NB4 (cell line): ENCODE results near the gene COL24A1.

ENCODE experiments used
- POLR2A ChIP-seq: IDR thresholded peaks from 2 replicates; pipeline ENCODE4 v1.6.1; 2011; ENCODE audit warnings: mild to moderate bottlenecking; ENCODE audit not compliant: insufficient read length; ENCODE audit errors: extremely low read depth
- TF ChIP-seq, protein P1 (sequence below): IDR thresholded peaks from 2 replicates; pipeline ENCODE4 v1.6.1; 2011; ENCODE audit warnings: low read depth, low read length
- TF ChIP-seq, protein P2 (sequence below): IDR thresholded peaks from one replicate; pipeline ENCODE4 v1.5.1; 2012; ENCODE audit warnings: low read depth, low read length

DNA sequence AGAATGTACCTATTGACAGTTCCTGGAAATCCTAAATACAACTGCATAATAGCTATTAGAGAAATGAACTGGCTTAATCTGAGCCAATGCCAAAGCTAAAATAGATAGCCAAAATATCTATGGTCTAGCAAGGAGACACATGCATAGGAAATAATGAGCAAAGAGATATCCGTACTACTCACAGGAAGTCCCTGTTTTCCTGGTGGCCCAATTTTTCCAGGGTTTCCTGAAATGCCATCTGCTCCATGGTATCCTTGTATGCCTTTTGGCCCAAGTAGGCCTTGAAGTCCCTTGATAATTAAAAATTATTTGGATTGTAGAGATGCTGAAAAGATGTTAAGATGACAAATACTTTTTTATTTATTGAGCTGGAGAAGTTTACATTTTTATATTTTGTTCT lies 340.0 kb downstream of the COL24A1 start:
- TF ChIP-seq, protein P1, sequence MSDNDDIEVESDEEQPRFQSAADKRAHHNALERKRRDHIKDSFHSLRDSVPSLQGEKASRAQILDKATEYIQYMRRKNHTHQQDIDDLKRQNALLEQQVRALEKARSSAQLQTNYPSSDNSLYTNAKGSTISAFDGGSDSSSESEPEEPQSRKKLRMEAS: no peak
- TF ChIP-seq, protein P2, sequence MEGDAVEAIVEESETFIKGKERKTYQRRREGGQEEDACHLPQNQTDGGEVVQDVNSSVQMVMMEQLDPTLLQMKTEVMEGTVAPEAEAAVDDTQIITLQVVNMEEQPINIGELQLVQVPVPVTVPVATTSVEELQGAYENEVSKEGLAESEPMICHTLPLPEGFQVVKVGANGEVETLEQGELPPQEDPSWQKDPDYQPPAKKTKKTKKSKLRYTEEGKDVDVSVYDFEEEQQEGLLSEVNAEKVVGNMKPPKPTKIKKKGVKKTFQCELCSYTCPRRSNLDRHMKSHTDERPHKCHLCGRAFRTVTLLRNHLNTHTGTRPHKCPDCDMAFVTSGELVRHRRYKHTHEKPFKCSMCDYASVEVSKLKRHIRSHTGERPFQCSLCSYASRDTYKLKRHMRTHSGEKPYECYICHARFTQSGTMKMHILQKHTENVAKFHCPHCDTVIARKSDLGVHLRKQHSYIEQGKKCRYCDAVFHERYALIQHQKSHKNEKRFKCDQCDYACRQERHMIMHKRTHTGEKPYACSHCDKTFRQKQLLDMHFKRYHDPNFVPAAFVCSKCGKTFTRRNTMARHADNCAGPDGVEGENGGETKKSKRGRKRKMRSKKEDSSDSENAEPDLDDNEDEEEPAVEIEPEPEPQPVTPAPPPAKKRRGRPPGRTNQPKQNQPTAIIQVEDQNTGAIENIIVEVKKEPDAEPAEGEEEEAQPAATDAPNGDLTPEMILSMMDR: no peak
- TF ChIP-seq POLR2A: no peak
